22Rv1 (cell line): ENCODE results near the gene LARP4.

Experiments used
- ZFX ChIP-seq: fragments of 450-650 bp; IDR thresholded peaks from 2 replicates; pipeline ENCODE4 v1.6.1; 2017; ENCODE audit warnings: antibody characterized with exemption, borderline replicate concordance
- TF ChIP-seq, protein P1 (sequence below): fragments of 450-650 bp; IDR thresholded peaks from 2 replicates; pipeline ENCODE4 v1.5.1; 2017; ENCODE audit warnings: mild to moderate bottlenecking

GRCh38 chr12:50442178-50442908 lies 41.7 kb downstream of the LARP4 start:
- TF ChIP-seq, protein P1, sequence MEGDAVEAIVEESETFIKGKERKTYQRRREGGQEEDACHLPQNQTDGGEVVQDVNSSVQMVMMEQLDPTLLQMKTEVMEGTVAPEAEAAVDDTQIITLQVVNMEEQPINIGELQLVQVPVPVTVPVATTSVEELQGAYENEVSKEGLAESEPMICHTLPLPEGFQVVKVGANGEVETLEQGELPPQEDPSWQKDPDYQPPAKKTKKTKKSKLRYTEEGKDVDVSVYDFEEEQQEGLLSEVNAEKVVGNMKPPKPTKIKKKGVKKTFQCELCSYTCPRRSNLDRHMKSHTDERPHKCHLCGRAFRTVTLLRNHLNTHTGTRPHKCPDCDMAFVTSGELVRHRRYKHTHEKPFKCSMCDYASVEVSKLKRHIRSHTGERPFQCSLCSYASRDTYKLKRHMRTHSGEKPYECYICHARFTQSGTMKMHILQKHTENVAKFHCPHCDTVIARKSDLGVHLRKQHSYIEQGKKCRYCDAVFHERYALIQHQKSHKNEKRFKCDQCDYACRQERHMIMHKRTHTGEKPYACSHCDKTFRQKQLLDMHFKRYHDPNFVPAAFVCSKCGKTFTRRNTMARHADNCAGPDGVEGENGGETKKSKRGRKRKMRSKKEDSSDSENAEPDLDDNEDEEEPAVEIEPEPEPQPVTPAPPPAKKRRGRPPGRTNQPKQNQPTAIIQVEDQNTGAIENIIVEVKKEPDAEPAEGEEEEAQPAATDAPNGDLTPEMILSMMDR = no peak
- no peak for TF ChIP-seq ZFX
